ENCODE results near the gene UQCRHL.
A peak's percentile ranks its signal among the peaks of the same experiment; 100 is the strongest.

UQCRHL gene

GRCh38 chr1:15804060-15804459, 3.4 kb downstream of the UQCRHL start:
- Histone ChIP-seq H4K20me1 (ENCODE audit: control insufficient read depth, insufficient read depth, low read depth, low read length) (no peaks in the 10 kb centered on the region), H3K4me2 (ENCODE audit: low read length) (no peak overlapping the region)
- TF ChIP-seq, protein P1, sequence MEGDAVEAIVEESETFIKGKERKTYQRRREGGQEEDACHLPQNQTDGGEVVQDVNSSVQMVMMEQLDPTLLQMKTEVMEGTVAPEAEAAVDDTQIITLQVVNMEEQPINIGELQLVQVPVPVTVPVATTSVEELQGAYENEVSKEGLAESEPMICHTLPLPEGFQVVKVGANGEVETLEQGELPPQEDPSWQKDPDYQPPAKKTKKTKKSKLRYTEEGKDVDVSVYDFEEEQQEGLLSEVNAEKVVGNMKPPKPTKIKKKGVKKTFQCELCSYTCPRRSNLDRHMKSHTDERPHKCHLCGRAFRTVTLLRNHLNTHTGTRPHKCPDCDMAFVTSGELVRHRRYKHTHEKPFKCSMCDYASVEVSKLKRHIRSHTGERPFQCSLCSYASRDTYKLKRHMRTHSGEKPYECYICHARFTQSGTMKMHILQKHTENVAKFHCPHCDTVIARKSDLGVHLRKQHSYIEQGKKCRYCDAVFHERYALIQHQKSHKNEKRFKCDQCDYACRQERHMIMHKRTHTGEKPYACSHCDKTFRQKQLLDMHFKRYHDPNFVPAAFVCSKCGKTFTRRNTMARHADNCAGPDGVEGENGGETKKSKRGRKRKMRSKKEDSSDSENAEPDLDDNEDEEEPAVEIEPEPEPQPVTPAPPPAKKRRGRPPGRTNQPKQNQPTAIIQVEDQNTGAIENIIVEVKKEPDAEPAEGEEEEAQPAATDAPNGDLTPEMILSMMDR (IDR thresholded peaks at IDR 0.05; ENCODE audit: low read depth, low read length, poor library complexity, severe bottlenecking) = no peak
- no peak for TF ChIP-seq EZH2phosphoT487 (IDR thresholded peaks at IDR 0.05; ENCODE audit: borderline replicate concordance, low read length)

GRCh38 chr1:15803380-15803779, 4.1 kb downstream of the UQCRHL start:
- no peaks in the 10 kb centered on the region for H3K36me3 ChIP-seq (ENCODE audit: control insufficient read depth, low read length)
- H3K27ac ChIP-seq (ENCODE audit: low read depth, low read length) = no peak overlapping the region
- no peaks in the 10 kb centered on the region for H4K20me1 ChIP-seq (ENCODE audit: control insufficient read depth, insufficient read depth, low read depth, low read length)
- H3K4me3 ChIP-seq (ENCODE audit: low read length) = no peak overlapping the region
- peaks cover 3% of the 10 kb centered on the region; the same call in 1 of the 2 replicates for H3K4me1 ChIP-seq (ENCODE audit: control insufficient read depth, low read length)
- H3K4me2 ChIP-seq (ENCODE audit: low read length) = no peak overlapping the region
- TF ChIP-seq EZH2phosphoT487 (IDR thresholded peaks at IDR 0.05; ENCODE audit: borderline replicate concordance, low read length) = no peak
- TF ChIP-seq, protein P1 (IDR thresholded peaks at IDR 0.05; ENCODE audit: low read depth, low read length, poor library complexity, severe bottlenecking) = peak; percentile 63
- H3F3A ChIP-seq (ENCODE audit: control insufficient read depth, insufficient read depth) = no peaks in the 10 kb centered on the region
- no peaks in the 10 kb centered on the region for H3K79me2 ChIP-seq (ENCODE audit: control insufficient read depth, low read length)
- H3K27me3 ChIP-seq (ENCODE audit: control insufficient read depth, low read length) = no peaks in the 10 kb centered on the region
- no peaks in the 10 kb centered on the region for H3K9me2 ChIP-seq (replicated peaks; ENCODE audit: control insufficient read depth, low read length)
- H3K9me3 ChIP-seq (ENCODE audit: control insufficient read depth, insufficient read depth, low read length) = no peaks in the 10 kb centered on the region

More at GRCh38 chr1:15804060-15804459, 3.4 kb downstream of the UQCRHL start:
- Histone ChIP-seq H3K4me3 (ENCODE audit: low read length) (no peak overlapping the region), H3K4me1 (ENCODE audit: control insufficient read depth, low read length) (peaks cover 3% of the 10 kb centered on the region; the same call in 1 of the 2 replicates), H3K36me3 (ENCODE audit: control insufficient read depth, low read length) (no peaks in the 10 kb centered on the region), H3K9me3 (ENCODE audit: control insufficient read depth, insufficient read depth, low read length) (no peaks in the 10 kb centered on the region), H3K79me2 (ENCODE audit: control insufficient read depth, low read length) (no peaks in the 10 kb centered on the region), H3K27me3 (ENCODE audit: control insufficient read depth, low read length) (no peaks in the 10 kb centered on the region), H3K9me2 (replicated peaks; ENCODE audit: control insufficient read depth, low read length) (no peaks in the 10 kb centered on the region), H3K27ac (ENCODE audit: low read depth, low read length) (no peak overlapping the region), H3F3A (ENCODE audit: control insufficient read depth, insufficient read depth) (no peaks in the 10 kb centered on the region)

DNA sequence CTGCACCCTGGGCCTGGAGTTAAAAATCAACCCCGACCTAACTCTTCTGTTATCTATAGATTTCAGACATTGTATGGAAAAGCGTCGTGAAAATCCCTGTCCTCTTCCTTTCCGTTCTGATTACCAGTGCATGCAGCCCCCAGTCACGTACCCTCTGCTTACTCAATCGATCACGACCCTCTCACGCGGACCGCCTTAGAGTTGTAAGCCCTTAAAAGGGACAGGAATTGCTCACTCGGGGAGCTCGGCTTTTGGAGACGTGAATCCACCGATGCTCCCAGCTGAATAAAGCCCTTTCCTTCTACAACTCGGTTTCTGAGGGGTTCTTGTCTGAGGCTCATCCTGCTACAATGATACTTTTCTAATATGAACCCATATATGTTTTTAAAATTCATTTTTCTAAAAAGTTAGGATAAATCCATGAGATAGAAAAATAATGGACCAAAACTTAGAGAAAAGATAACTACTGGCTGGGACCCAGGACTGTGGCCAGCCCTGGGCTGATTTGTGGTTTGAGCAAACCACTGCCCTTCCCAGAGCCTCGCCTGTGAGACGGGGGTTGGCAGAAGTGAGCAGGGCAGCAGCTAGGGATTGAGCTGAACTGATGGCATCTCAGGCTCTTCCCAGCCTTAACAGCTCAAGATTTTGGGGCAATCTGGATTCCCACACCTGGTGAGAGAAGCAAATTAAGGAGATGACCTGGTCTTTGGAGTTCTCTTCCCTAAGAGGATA, 5.0 kb downstream of the UQCRHL start:
- TF ChIP-seq EZH2phosphoT487 (IDR thresholded peaks at IDR 0.05; ENCODE audit: borderline replicate concordance, low read length) = no peak
- TF ChIP-seq, protein P1 (IDR thresholded peaks at IDR 0.05; ENCODE audit: low read depth, low read length, poor library complexity, severe bottlenecking) = no peak
- H3K4me2 ChIP-seq (ENCODE audit: low read length) = no peak overlapping the region
- no peak overlapping the region for H3K4me3 ChIP-seq (ENCODE audit: low read length)
- H3K9me2 ChIP-seq (replicated peaks; ENCODE audit: control insufficient read depth, low read length) = no peaks in the 10 kb centered on the region
- H3K4me1 ChIP-seq (ENCODE audit: control insufficient read depth, low read length) = peaks cover 3% of the 10 kb centered on the region; the same call in 1 of the 2 replicates
- no peaks in the 10 kb centered on the region for H3K27me3 ChIP-seq (ENCODE audit: control insufficient read depth, low read length)
- no peaks in the 10 kb centered on the region for H3K79me2 ChIP-seq (ENCODE audit: control insufficient read depth, low read length)
- H3K36me3 ChIP-seq (ENCODE audit: control insufficient read depth, low read length) = no peaks in the 10 kb centered on the region
- H3F3A ChIP-seq (ENCODE audit: control insufficient read depth, insufficient read depth) = no peaks in the 10 kb centered on the region
- no peak overlapping the region for H3K27ac ChIP-seq (ENCODE audit: low read depth, low read length)
- H3K9me3 ChIP-seq (ENCODE audit: control insufficient read depth, insufficient read depth, low read length) = no peaks in the 10 kb centered on the region
- H4K20me1 ChIP-seq (ENCODE audit: control insufficient read depth, insufficient read depth, low read depth, low read length) = no peaks in the 10 kb centered on the region
